Measurements from ENCODE around the gene MPIG6B. TPM values are rescaled to one million over a fixed set of nuclear protein-coding genes. Genes with fewer than 3 reads are reported as not detected.
A peak's percentile ranks its signal among the peaks of the same experiment; 100 is the strongest.

MPIG6B gene
- total RNA-seq, 1 donor from 2014 or later = not detected

- H3K9me3 Mint-ChIP-seq = no peaks in the 10 kb centered on the region
- H3K27me3 Mint-ChIP-seq (ENCODE audit: insufficient read depth, low read depth) = peaks cover 8% of the 10 kb centered on the region
- H3K36me3 Mint-ChIP-seq = peaks cover 20% of the 10 kb centered on the region
- DNase-seq (ENCODE audit: low spot score) = peak; percentile 99
- peak within 1 kb of the TSS; percentile 94 for H3K4me3 Mint-ChIP-seq
- Histone ChIP-seq H3K27ac (peak within 1 kb of the TSS; percentile 64), H3K4me3 (peak within 1 kb of the TSS; percentile 48), H4K20me1 (ENCODE audit: low read depth) (peaks cover 3% of the 10 kb centered on the region), H2AFZ (replicated peaks) (peak within 1 kb of the TSS; percentile 5), H3K27me3 (no peaks in the 10 kb centered on the region), H3K36me3 (no peaks in the 10 kb centered on the region), H3K79me2 (ENCODE audit: low read depth) (peaks cover 34% of the 10 kb centered on the region), H3K9me3 (ENCODE audit: low read depth) (no peaks in the 10 kb centered on the region), H3K9ac (no peak within 1 kb of the TSS), H3K4me1 (peaks cover 55% of the 10 kb centered on the region), H3K4me2 (peak within 1 kb of the TSS; percentile 99), H3F3A (ENCODE audit: low read depth) (peaks cover 62% of the 10 kb centered on the region)
- H3K4me1 Mint-ChIP-seq = peaks cover 72% of the 10 kb centered on the region
- TF ChIP-seq EZH2phosphoT487 (IDR thresholded peaks at IDR 0.05) (no peak), EZH2 (IDR thresholded peaks at IDR 0.05) (no peak), CTCF (IDR thresholded peaks at IDR 0.05) (no peak)
- peak within 1 kb of the TSS; percentile 100 for H3K27ac Mint-ChIP-seq
Observed at GRCh38 chr6:31739639-31740396, 16.6 kb downstream of the MPIG6B start, which contains the start of gene MSH5. TSS of gene MSH5 (plus strand) at chr6:31740005. CDS start at chr6:31740467, 462 bp downstream.

DNA sequence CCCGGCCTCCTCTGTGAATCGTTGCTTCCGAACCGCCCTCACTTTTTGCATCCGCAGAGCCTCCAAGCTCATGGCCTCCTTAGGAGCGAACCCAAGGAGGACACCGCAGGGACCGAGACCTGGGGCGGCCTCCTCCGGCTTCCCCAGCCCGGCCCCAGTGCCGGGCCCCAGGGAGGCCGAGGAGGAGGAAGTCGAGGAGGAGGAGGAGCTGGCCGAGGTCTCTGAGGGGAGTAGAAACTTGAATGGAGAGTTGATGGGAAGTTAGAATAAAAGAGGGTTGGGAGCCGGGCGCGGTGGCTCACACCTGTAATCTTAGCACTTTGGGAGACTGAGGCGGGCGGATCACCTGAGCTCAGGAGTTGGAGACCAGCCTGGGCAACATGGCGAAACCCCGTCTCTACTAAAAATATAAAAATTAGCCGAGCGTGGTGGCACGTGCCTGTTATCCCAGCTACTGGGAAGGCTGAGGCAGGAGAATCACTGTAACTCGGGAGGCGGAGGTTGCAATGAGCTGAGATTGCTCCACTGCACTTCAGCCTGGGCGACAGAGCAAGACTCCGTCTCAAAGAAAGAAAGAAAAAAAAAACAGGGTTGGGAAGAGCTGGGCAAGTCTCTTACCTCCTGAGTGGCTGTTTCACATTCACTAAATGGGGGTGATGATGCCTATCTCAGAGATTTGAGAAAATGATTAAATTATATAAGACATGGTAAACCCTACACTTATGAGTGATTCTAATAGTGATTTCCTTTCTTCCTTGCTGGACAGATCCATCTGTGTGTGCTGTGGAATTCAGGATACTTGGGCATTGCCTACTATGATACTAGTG, 17.4 kb downstream of the MPIG6B start:
- H3K27me3 ChIP-seq = no peaks in the 10 kb centered on the region
- peaks cover 8% of the 10 kb centered on the region for H3K27me3 Mint-ChIP-seq (ENCODE audit: insufficient read depth, low read depth)
- peaks cover 76% of the 10 kb centered on the region for H3K4me1 Mint-ChIP-seq
- H4K20me1 ChIP-seq (ENCODE audit: low read depth) = no peaks in the 10 kb centered on the region
- no peaks in the 10 kb centered on the region for H3K36me3 ChIP-seq
- peak overlapping the region; percentile 64 for H3K27ac ChIP-seq
- peak overlapping the region; percentile 48 for H3K4me3 ChIP-seq
- H3K79me2 ChIP-seq (ENCODE audit: low read depth) = peaks cover 26% of the 10 kb centered on the region
- peak overlapping the region; percentile 94 for H3K4me3 Mint-ChIP-seq
- TF ChIP-seq EZH2phosphoT487 (IDR thresholded peaks at IDR 0.05) = no peak
- TF ChIP-seq EZH2 (IDR thresholded peaks at IDR 0.05) = no peak
- TF ChIP-seq CTCF (IDR thresholded peaks at IDR 0.05) = no peak
- DNase-seq (ENCODE audit: low spot score) = no peak
- H3K36me3 Mint-ChIP-seq = peaks cover 26% of the 10 kb centered on the region
- H3K4me1 ChIP-seq = peaks cover 61% of the 10 kb centered on the region
- H3K9me3 ChIP-seq (ENCODE audit: low read depth) = no peaks in the 10 kb centered on the region
- peak overlapping the region; percentile 5 for H2AFZ ChIP-seq (replicated peaks)
- H3F3A ChIP-seq (ENCODE audit: low read depth) = peaks cover 66% of the 10 kb centered on the region
- no peak overlapping the region for H3K9ac ChIP-seq
- no peaks in the 10 kb centered on the region for H3K9me3 Mint-ChIP-seq
- peak overlapping the region; percentile 100 for H3K27ac Mint-ChIP-seq
- peak overlapping the region; percentile 76 for H3K4me2 ChIP-seq

GRCh38 chr6:31741815-31742214, 18.6 kb downstream of the MPIG6B start:
- H4K20me1 ChIP-seq (ENCODE audit: low read depth) = no peaks in the 10 kb centered on the region
- peaks cover 68% of the 10 kb centered on the region for H3K4me1 Mint-ChIP-seq
- H2AFZ ChIP-seq (replicated peaks) = no peak overlapping the region
- peaks cover 54% of the 10 kb centered on the region for H3F3A ChIP-seq (ENCODE audit: low read depth)
- no peak overlapping the region for H3K9ac ChIP-seq
- no peak overlapping the region for H3K27ac ChIP-seq
- peaks cover 58% of the 10 kb centered on the region for H3K4me1 ChIP-seq
- H3K79me2 ChIP-seq (ENCODE audit: low read depth) = peaks cover 14% of the 10 kb centered on the region
- TF ChIP-seq EZH2phosphoT487 (IDR thresholded peaks at IDR 0.05) (no peak), EZH2 (IDR thresholded peaks at IDR 0.05) (no peak), CTCF (IDR thresholded peaks at IDR 0.05) (no peak)
- peak overlapping the region; percentile 94 for H3K4me3 Mint-ChIP-seq
- H3K9me3 Mint-ChIP-seq = no peaks in the 10 kb centered on the region
- H3K4me2 ChIP-seq = no peak overlapping the region
- peaks cover 11% of the 10 kb centered on the region for H3K27me3 Mint-ChIP-seq (ENCODE audit: insufficient read depth, low read depth)
- H3K27ac Mint-ChIP-seq = no peak overlapping the region
- no peak overlapping the region for H3K4me3 ChIP-seq
- no peaks in the 10 kb centered on the region for H3K27me3 ChIP-seq
- H3K9me3 ChIP-seq (ENCODE audit: low read depth) = no peaks in the 10 kb centered on the region
- no peaks in the 10 kb centered on the region for H3K36me3 ChIP-seq
- H3K36me3 Mint-ChIP-seq = peaks cover 26% of the 10 kb centered on the region
- no peak for DNase-seq (ENCODE audit: low spot score)

Measured in neural progenitor cell (in vitro differentiated cells).